GM12891 (cell line): ENCODE measurements around the gene RBM33.
"Not testable (repeated sequence)": the region's sequence is repeated elsewhere in the genome, so short reads cannot be mapped to it uniquely, and the experiment has no call there.

Experiments used
- DNase-seq: peaks from one replicate; pipeline ENCODE4 v3.0.0; 2011; ENCODE audit warnings: low spot score; ENCODE audit not compliant: insufficient read length
- FAIRE-seq: peaks from 2 replicates; lab custom pipeline; 2011; peaks lifted over from hg19 to GRCh38; lab: Jason Lieb, UNC
- PAX5 ChIP-seq: IDR thresholded peaks from 2 replicates; pipeline ENCODE4 v1.6.1; 2011; ENCODE audit warnings: low read length, moderate library complexity, mild to moderate bottlenecking; ENCODE audit not compliant: insufficient read depth, severe bottlenecking
- POLR2A ChIP-seq: IDR thresholded peaks from 2 replicates; pipeline ENCODE4 v1.6.1; 2011; ENCODE audit warnings: low read depth, low read length, control low read depth
- POLR2AphosphoS5 ChIP-seq: IDR thresholded peaks from 2 replicates; pipeline ENCODE4 v1.6.1; 2011; ENCODE audit warnings: low read depth, low read length, control low read depth
- POU2F2 ChIP-seq: IDR thresholded peaks from 2 replicates; pipeline ENCODE4 v1.6.1; 2011; ENCODE audit warnings: low read depth, mild to moderate bottlenecking, control low read depth, low read length, moderate library complexity
- SPI1 ChIP-seq: IDR thresholded peaks from 2 replicates; pipeline ENCODE4 v1.6.1; 2011; ENCODE audit warnings: low read depth, low read length, control low read depth
- TAF1 ChIP-seq: IDR thresholded peaks from 2 replicates; pipeline ENCODE4 v1.6.1; 2011; ENCODE audit warnings: low read depth, low read length, control low read depth

Gene RBM33

DNA sequence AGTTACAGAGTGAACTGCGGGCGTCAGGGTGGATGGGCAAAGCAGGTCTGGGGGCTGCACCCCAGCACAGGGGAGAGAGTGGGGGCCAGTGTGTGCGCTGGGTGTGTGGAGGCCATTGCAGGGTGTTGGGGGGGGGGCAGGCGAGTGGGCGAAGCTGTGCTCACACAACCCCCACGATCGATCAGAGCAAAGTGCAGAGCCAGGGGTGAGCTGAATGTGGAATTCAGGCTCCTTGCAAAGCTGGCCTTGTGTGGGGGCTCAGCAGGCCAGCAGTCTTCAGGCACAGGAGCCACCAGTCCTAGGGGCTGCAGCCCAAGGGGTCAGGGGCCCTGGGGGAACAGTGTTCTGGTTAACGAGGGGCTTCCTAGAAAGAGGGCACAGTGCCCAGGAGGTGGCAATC, 168.7 kb downstream of the RBM33 start:
- FAIRE-seq (no peak), DNase-seq (no peak)
- TF ChIP-seq POU2F2 = no peak
- TF ChIP-seq PAX5 = no peak
- TF ChIP-seq POLR2A = no peak
- no peak for TF ChIP-seq SPI1
- TF ChIP-seq POLR2AphosphoS5 = no peak
- no peak for TF ChIP-seq TAF1

DNA sequence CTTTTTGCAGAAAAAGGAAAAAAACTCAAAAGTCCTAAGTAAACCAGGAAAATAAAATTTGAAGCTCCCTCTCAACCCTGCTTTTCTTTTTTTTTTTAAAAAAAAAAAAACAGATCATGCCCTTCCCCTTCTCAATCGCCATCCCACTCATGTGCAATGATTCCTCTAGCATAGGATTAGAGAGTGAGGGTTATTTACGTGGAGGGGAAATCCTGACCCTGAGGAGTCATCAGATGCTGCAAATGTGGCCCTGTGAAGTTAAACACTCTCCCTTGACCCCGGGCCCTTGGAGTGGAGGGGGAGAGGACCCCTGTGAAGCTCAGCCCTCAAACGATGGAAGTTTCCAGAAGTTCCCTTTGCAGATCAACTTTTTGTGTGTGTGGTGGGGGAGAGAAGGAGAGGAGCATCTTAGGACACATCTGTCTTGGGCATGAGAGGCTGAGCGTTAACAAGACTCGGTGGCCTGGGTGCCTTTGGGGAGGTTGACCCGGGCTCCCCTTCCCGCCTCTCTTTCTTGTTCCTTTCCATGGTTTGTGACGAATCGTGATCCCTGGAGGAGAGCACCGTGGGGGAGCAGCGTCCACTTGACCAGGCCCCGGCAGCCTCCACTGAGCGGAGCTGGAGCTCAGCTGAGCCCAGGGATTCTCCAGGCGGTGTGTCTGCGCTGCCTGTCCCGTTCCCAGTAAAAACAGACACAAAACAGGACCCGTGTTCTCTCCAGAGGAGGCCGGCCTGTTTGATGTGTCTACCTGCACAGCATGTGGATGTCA, 169.3 kb downstream of the RBM33 start:
- FAIRE-seq = no peak
- DNase-seq = no peak
- TF ChIP-seq SPI1 = no peak
- no peak for TF ChIP-seq POLR2A
- TF ChIP-seq POU2F2 = no peak
- no peak for TF ChIP-seq POLR2AphosphoS5
- no peak for TF ChIP-seq PAX5
- TF ChIP-seq TAF1 = no peak

DNA sequence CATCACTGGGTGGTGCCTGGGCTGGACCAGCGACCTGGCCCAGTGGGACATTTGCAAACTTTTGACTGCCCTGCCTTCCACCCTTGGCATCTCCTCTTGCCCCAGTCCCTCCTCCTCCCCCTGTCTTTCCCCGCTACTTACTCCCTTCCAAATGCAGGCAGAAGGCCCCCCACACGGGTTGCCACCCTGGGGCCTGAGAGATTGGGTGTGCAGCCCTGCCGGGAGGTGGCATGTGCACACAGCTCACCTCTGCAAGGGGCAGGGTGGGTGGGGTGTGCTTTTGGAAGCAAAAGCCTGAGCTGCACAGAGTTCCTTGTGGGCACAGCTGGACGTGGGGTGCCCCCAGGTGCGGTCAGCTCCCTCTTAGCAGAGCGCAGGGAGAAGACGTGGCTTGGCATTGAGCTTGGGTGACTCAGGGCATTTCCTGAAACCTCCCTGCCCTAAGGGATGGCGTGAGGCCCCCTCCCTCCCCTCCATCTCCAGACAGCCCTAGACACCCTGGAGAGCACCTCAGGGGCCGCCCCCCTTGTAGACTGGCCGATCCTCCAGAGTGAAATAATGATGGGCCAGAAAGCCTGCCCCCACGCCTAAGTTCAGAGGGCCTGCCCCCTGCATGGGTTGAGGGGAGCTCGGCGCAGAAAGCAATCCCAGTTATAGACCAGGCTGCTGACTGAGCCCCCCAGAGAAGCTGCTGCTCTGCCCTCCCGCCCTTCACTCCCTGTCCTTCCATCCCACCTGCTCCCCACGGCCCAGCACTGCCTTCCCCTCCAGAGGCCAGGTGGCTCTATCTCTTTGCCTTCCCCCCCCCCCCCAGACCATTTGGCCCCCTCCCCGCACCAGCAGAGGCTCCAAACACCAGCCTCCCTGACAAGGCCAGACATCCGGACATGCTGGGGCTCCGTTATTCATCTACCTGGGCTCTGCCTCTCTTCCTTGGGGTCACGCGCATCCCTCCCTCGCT, 170.1 kb downstream of the RBM33 start:
- FAIRE-seq (no peak), DNase-seq (no peak)
- TF ChIP-seq POLR2AphosphoS5 (no peak), PAX5 (no peak), SPI1 (no peak), POLR2A (no peak), TAF1 (no peak), POU2F2 (no peak)

DNA sequence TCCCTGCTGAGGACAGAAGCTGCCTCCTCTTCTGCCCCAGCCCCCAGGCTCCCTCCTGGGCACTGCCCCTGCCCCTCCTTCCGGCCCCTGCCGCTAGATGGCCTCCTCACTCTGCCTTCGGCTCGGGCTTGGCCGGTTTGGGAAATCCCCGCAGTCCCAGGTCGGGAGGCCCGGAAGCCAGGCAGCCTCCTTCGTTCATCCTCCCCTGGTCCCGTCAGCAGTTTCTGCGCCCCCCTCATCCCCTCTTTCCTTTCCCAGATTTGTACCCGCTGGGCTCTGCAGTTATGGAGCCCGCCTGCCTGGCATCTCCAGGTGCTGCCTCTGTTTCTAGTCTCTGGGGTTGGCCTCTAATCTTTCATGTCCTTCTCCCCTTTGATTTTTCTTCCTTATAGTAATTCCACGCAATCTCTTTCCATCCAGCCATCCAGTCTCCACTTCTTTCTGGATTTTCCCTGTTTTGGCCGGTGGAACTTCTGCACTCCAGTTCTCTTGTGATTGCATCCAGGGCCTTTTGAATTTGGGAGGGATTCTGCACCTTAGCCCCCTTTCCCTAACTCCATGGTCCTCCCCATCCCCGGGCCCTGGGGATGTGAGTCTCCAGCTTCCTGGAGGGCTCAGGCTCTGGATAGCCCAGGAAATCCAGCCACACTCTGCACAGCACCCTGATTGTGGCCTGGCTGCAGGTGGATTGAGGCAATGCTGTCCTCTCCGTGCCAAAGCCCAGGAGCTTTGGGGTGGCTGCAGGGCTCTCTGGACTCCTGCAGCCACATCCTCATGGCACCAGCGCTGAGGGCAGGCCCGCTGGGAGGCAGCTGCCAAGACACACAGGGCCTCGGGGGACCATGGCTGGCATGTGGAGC, 171.1 kb downstream of the RBM33 start:
- FAIRE-seq (peak; percentile 85), DNase-seq (peak; percentile 91)

DNA sequence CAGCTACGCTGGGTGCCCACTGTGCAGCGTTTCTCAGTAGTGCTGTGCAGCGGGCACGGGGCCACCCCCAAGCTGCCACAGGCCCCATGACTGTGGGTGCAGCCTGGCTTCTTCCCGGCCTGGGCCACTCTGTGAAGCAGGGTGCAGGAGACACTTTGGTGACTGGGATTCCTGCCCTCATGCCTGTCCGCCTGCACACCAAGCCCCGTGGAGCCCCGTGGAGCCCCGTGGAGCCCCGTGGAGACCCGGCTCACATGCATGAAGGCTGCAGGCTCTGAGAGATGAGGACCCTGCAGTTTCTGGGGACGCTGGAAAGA, 171.7 kb downstream of the RBM33 start:
- no peak for TF ChIP-seq SPI1
- TF ChIP-seq TAF1 = no peak
- TF ChIP-seq POU2F2 = no peak
- no peak for TF ChIP-seq PAX5
- no peak for TF ChIP-seq POLR2A
- FAIRE-seq = no peak
- no peak for DNase-seq

More for the DNA sequence above, 171.1 kb downstream of the RBM33 start:
- TF ChIP-seq POU2F2 (0 out of 2 replicates have a peak, but pooled peaks have one; percentile 53), SPI1 (no peak)

DNA sequence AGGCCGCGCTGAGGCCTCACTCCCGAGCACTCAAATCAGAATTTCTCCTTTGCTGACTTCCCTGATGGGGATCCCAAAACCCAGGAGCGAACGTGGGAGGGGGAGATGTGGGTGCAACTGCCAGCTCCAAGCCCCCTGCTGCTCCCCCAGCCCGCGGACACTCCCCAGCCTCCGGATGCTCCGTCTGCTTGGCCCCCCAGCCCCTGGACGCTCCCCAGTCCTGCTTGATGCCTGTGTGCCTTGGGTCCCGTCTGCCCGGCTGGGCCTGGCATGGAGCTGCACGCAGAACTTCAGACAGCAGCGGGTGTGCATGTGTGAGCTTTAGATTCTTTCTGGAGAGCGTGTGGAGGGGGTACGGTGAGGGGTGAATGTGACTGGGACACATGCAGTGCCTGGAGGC, 172.5 kb downstream of the RBM33 start:
- FAIRE-seq = no peak
- DNase-seq = no peak
- TF ChIP-seq SPI1 = no peak
- no peak for TF ChIP-seq TAF1
- no peak for TF ChIP-seq POLR2A
- no peak for TF ChIP-seq POU2F2

DNA sequence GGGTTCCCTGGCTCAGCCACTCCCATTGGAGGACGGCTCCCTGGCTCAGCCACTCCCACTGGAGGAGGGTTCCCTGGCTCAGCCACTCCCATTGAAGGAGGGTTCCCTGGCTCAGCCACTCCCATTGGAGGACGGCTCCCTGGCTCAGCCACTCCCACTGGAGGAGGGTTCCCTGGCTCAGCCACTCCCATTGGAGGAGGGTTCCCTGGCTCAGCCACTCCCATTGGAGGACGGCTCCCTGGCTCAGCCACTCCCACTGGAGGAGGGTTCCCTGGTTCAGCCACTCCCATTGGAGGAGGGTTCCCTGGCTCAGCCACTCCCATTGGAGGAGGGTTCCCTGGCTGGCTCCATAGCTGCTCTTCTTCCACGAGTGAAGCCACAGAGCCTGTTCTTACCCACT, 173.1 kb downstream of the RBM33 start:
- FAIRE-seq, DNase-seq: not testable (repeated sequence)

DNA sequence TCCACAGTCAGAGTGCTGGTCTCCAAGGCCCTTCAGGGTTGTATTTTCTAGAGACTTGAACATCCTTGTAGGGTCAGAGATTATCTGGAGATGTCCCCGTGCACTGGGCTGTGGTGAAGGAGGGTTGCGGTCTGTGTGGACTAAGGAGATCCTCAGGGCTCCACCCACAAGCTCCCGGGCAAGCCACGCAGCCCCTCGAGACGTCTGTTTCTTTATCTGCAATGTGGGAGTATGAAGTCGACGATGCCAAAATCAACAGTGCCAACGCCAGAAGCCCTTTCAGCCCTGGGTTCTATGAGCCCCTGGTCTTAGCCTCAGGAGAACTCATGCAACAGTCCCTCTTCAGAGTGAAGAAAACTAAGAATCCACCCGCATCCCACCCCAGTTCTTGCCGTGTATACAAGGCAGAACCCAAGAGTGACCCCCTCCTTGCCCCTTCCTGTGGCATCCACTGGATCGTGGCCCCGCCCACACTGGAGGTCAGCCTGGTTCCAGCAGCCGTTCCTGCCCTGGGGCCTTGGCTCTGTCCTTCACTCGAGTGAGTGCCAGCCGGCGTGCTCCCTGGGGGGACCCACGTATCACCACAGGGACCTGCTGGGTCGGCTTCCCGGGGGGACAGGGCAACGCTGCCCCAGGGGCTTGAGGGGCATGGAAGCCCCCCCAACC, 173.8 kb downstream of the RBM33 start:
- FAIRE-seq = no peak
- no peak for DNase-seq
- TF ChIP-seq TAF1 = no peak
- no peak for TF ChIP-seq POLR2AphosphoS5
- no peak for TF ChIP-seq SPI1
- TF ChIP-seq POU2F2 = no peak
- TF ChIP-seq POLR2A = no peak
- TF ChIP-seq PAX5 = no peak

DNA sequence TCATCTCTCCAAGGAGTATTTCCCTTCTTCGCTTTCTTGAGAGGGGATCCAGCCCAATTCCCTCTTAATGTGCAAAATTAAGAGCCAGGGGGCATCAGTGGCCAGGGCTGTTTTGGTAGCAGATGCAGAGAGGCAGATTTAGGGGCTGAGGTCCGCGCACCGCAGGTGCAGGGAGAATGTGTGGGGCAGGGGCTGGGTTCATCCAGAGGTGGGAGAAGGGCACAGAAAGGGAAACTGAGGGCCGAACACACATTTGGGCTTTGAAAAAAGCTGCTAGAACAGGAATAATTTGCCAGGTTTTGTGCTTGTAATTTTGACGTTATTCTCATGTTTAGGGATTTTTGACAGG, 174.3 kb downstream of the RBM33 start:
- DNase-seq (no peak), FAIRE-seq (no peak)
- no peak for TF ChIP-seq SPI1
- TF ChIP-seq PAX5 = no peak
- TF ChIP-seq POLR2A = no peak
- no peak for TF ChIP-seq POU2F2
- TF ChIP-seq POLR2AphosphoS5 = no peak
